Uterus (tissue), 4 donors: Measurements from ENCODE around the gene NEXMIF. TPM values are rescaled to one million over a fixed set of nuclear protein-coding genes. Genes with fewer than 3 reads are reported as not detected.
"Not testable (repeated sequence)": the region's sequence is repeated elsewhere in the genome, so short reads cannot be mapped to it uniquely, and the experiment has no call there.

ENCODE experiments used
- DNase-seq, 2 donors: peaks; one replicate each; pipeline ENCODE4 v3.0.0-alpha.2; 2019 to 2020
- H3K27ac ChIP-seq, 2 donors: fragments of 200-600 bp; sonication (generic); 1 replicate in 1 of 2; 2 replicates in 1 of 2; pipeline ENCODE4 v1.5.1; 2016 to 2018
- H3K27me3 ChIP-seq, 2 donors: fragments of 200-600 bp; sonication (generic); one replicate each; pipeline ENCODE4 v1.5.1; 2018 to 2019; ENCODE audit warnings: control low read depth in 1 of 2
- H3K36me3 ChIP-seq, 2 donors: fragments of 200-600 bp; sonication (generic); one replicate each; pipeline ENCODE4 v1.5.1; 2019; ENCODE audit warnings: control low read depth in 1 of 2
- H3K4me1 ChIP-seq, 2 donors: fragments of 200-600 bp; sonication (generic); one replicate each; pipeline ENCODE4 v1.5.1; 2018 to 2019; ENCODE audit warnings: control low read depth in 1 of 2
- H3K4me3 ChIP-seq, 2 donors: fragments of 200-600 bp; sonication (generic); 1 replicate in 1 of 2; 2 replicates in 1 of 2; pipeline ENCODE4 v1.5.1; 2018 to 2019; ENCODE audit warnings: mild to moderate bottlenecking in 1 of 2
- H3K9me3 ChIP-seq, 2 donors: fragments of 200-600 bp; sonication (generic); one replicate each; pipeline ENCODE4 v1.5.1; 2019; ENCODE audit warnings: control low read depth in 1 of 2
- CTCF ChIP-seq, 4 experiments: fragments of 200-600 bp in 2 of 4; fragments of 450-650 bp in 2 of 4; sonication (generic) in 2 of 4; IDR thresholded peaks; one replicate each; pipeline ENCODE4 v1.5.1; 2016 to 2019; ENCODE audit warnings: antibody characterized with exemption in 4 of 4, mild to moderate bottlenecking in 2 of 4, moderate library complexity in 1 of 4
- POLR2A ChIP-seq, 2 donors: fragments of 450-650 bp; IDR thresholded peaks; one replicate each; pipeline ENCODE4 v1.6.1; 2016; ENCODE audit warnings: antibody characterized with exemption in 2 of 2, mild to moderate bottlenecking in 1 of 2, moderate library complexity in 1 of 2
- intact Hi-C: fragments of 100-400 bp; cut with DNase I; formaldehyde crosslinking; loops from one replicate; pipeline ENCODE4 v1.15.1; 2023; ENCODE audit warnings: low total_unique reads
- total RNA-seq, 4 donors: library from RNA; depleted of rRNA in 3 of 4; stranded (reverse); fragments of >200 nt in 3 of 4; gene quantifications; one replicate each; pipeline versions ENCODE4 v1.1.0 to v1.2.4, GENCODE V29; 2014 to 2023
- donor health status: DM: yes; HTN: yes; CAD: no.

The NEXMIF gene
- total RNA-seq, result 10 to 100 TPM in 1 of 4 donors, 1 to 10 TPM in 1, under 1 TPM in 2; 0.77 to 10.0 (median 2.9) TPM

- H3K36me3 ChIP-seq, result no peaks in the 10 kb centered on the region
- peak within 1 kb of the TSS; percentile 71 to 78 for H3K27ac ChIP-seq
- intact Hi-C loops, result no loop called here
- no peak for TF ChIP-seq POLR2A (IDR thresholded peaks at IDR 0.05)
- TF ChIP-seq CTCF (IDR thresholded peaks at IDR 0.05), result peak in 2 of 4 experiments; percentile 8 to 19
- peaks cover 0 to 5% of the 10 kb centered on the region in 2 donors for H3K4me1 ChIP-seq
- H3K4me3 ChIP-seq, result peak within 1 kb of the TSS; percentile 37 to 42
- DNase-seq, result peak; percentile 12 to 17
- no peaks in the 10 kb centered on the region for H3K9me3 ChIP-seq
- H3K27me3 ChIP-seq, result no peaks in the 10 kb centered on the region
Measured at GRCh38 chrX:74925225-74926088, at the start of gene NEXMIF. Gene NEXMIF (minus strand): TSS chrX:74925452.

GRCh38 chrX:74961962-74962361, 36.7 kb upstream of the NEXMIF start:
- H3K36me3 ChIP-seq, H3K4me3 ChIP-seq, H3K27me3 ChIP-seq, intact Hi-C loops, DNase-seq, H3K4me1 ChIP-seq, H3K9me3 ChIP-seq, H3K27ac ChIP-seq: not testable (repeated sequence)

GRCh38 chrX:74949717-74950116, 24.5 kb upstream of the NEXMIF start:
- Histone ChIP-seq H3K9me3 (peaks cover 0 to 4% of the 10 kb centered on the region in 2 donors), H3K27ac (no peak overlapping the region), H3K27me3 (no peaks in the 10 kb centered on the region), H3K4me3 (no peak overlapping the region), H3K4me1 (no peaks in the 10 kb centered on the region), H3K36me3 (no peaks in the 10 kb centered on the region)
- TF ChIP-seq CTCF (IDR thresholded peaks at IDR 0.05) (no peak), POLR2A (IDR thresholded peaks at IDR 0.05) (no peak)
- intact Hi-C loops, result no loop called here
- no peak for DNase-seq

- no peak for DNase-seq
- Histone ChIP-seq H3K4me1 (no peaks in the 10 kb centered on the region), H3K36me3 (no peaks in the 10 kb centered on the region), H3K27me3 (no peaks in the 10 kb centered on the region), H3K27ac (no peak overlapping the region), H3K9me3 (peaks cover 0 to 5% of the 10 kb centered on the region in 2 donors), H3K4me3 (no peak overlapping the region)
- intact Hi-C loops, result no loop called here
- no peak for TF ChIP-seq POLR2A (IDR thresholded peaks at IDR 0.05)
- TF ChIP-seq CTCF (IDR thresholded peaks at IDR 0.05), result no peak
Measured at GRCh38 chrX:74940414-74940813, 15.2 kb upstream of the NEXMIF start.

GRCh38 chrX:74931214-74931613, 6.0 kb upstream of the NEXMIF start:
- no peaks in the 10 kb centered on the region for H3K4me1 ChIP-seq
- TF ChIP-seq CTCF (IDR thresholded peaks at IDR 0.05) (no peak), POLR2A (IDR thresholded peaks at IDR 0.05) (no peak)
- no peaks in the 10 kb centered on the region for H3K27me3 ChIP-seq
- H3K9me3 ChIP-seq, result no peaks in the 10 kb centered on the region
- DNase-seq, result no peak
- intact Hi-C loops, result no loop called here
- no peaks in the 10 kb centered on the region for H3K36me3 ChIP-seq
- H3K27ac ChIP-seq, result no peak overlapping the region
- no peak overlapping the region for H3K4me3 ChIP-seq
